ENCODE measurements around the gene FRMD4A.

DNA sequence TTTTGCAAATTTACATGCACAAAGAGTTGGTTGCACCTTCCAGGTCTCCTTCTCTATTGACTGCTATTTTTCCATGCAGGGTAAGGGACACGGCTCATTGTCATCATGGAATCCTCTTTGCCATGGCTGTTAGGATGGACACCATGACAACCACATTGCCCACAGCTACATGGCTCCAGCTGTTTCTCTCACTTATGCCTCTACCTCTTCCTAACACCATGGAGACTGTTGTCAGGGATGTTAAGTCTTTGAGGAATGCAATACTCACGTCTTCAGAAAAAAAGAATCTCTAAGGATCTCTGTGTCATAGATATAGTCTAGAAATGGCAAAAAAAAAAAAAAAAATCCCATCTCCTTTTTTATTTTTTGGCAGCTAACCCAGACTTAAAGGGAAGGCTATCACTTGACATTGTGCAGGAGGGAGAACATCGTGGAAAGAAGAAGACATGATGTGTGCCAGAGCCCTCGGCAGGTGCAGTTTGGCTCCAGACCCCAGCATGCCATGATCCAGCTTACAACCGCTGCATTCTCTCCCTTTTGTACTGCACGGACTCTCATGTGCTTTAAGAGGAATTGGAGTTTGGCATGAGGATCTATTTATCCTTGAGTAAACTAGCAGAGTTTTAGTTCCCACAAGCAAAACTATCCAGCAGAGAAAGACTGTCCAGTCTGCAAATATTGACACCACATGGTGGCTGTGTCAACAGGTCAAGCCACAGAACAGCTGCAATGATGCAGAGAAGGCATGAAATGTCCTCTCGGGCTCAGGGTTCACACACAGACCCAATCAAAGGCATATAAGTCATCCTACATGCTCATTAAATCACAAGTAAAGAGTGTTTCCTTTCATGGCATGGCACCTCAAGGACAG lies 70.8 kb downstream of the FRMD4A start:
- TF ChIP-seq, protein P1, sequence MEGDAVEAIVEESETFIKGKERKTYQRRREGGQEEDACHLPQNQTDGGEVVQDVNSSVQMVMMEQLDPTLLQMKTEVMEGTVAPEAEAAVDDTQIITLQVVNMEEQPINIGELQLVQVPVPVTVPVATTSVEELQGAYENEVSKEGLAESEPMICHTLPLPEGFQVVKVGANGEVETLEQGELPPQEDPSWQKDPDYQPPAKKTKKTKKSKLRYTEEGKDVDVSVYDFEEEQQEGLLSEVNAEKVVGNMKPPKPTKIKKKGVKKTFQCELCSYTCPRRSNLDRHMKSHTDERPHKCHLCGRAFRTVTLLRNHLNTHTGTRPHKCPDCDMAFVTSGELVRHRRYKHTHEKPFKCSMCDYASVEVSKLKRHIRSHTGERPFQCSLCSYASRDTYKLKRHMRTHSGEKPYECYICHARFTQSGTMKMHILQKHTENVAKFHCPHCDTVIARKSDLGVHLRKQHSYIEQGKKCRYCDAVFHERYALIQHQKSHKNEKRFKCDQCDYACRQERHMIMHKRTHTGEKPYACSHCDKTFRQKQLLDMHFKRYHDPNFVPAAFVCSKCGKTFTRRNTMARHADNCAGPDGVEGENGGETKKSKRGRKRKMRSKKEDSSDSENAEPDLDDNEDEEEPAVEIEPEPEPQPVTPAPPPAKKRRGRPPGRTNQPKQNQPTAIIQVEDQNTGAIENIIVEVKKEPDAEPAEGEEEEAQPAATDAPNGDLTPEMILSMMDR (conservative IDR thresholded peaks at IDR 0.05), result no peak
- no peak for TF ChIP-seq EZH2 (IDR thresholded peaks at IDR 0.05; ENCODE audit: low read depth)
